Transverse colon (tissue), 4 donors: Measurements from ENCODE around the gene SORL1. TPM values are rescaled to one million over a fixed set of nuclear protein-coding genes. Genes with fewer than 3 reads are reported as not detected.

ENCODE experiments used
- DNase-seq: peaks from one replicate; pipeline ENCODE4 v3.0.0-alpha.2; 2019
- H3K27ac ChIP-seq, 4 donors: fragments of 200-600 bp; sonication (generic); 2 replicates each; pipeline ENCODE4 v1.5.1; 2016 to 2018; ENCODE audit warnings: inconsistent platforms in 4 of 4
- H3K27me3 ChIP-seq: fragments of 200-600 bp; sonication (generic); 2 replicates; pipeline ENCODE4 v1.5.1; 2017; ENCODE audit warnings: inconsistent platforms
- H3K36me3 ChIP-seq, 4 donors: fragments of 200-600 bp; sonication (generic); 2 replicates each; pipeline ENCODE4 v1.5.1; 2017 to 2019; ENCODE audit warnings: inconsistent platforms in 4 of 4
- H3K4me1 ChIP-seq, 4 donors: fragments of 200-600 bp; sonication (generic); 2 replicates each; pipeline ENCODE4 v1.5.1; 2017 to 2020; ENCODE audit warnings: inconsistent platforms in 4 of 4
- H3K4me3 ChIP-seq, 4 donors: fragments of 200-600 bp; sonication (generic); 1 replicate in 1 of 4; 2 replicates in 3 of 4; pipeline versions ENCODE4 v1.5.1 to v1.6.1; 2017 to 2019; ENCODE audit warnings: inconsistent platforms in 4 of 4
- H3K9me3 ChIP-seq, 2 donors: fragments of 200-600 bp; sonication (generic); 2 replicates each; pipeline ENCODE4 v1.5.1; 2017 to 2019; ENCODE audit warnings: inconsistent platforms in 2 of 2
- EP300 ChIP-seq: sonication (generic); formaldehyde crosslinking; IDR thresholded peaks from one replicate; pipeline ENCODE4 v1.6.1; 2017; ENCODE audit warnings: antibody characterized with exemption, low read depth
- POLR2A ChIP-seq: fragments of 450-650 bp; IDR thresholded peaks from one replicate; pipeline ENCODE4 v1.6.1; 2016; ENCODE audit warnings: antibody characterized with exemption, mild to moderate bottlenecking, moderate library complexity
- POLR2AphosphoS5 ChIP-seq, 3 donors: sonication (generic); formaldehyde crosslinking; IDR thresholded peaks; one replicate each; pipeline ENCODE4 v1.6.1; 2016; ENCODE audit warnings: antibody characterized with exemption in 3 of 3
- WGBS, 2 donors: methylation state at CpG; one replicate each; pipeline ENCODE4 v1.1.5; 2018; ENCODE audit warnings: low coverage in 1 of 2; 5-methylcytosine and 5-hydroxymethylcytosine counted together
- in situ Hi-C, 4 donors: fragments of 200-750 bp; cut with MboI; loops; one replicate each; pipeline versions ENCODE4 v1.15.0 to v1.15.1; 2017; ENCODE audit warnings: low sequenced_read_pairs in 3 of 4, low pct_ligation_motif_present in 1 of 4, low pct_unique_long_range_greater_than_20kb in 1 of 4
- intact Hi-C: fragments of 100-400 bp; cut with DNase I; formaldehyde crosslinking; loops from one replicate; pipeline ENCODE4 v1.15.1; 2023; ENCODE audit warnings: low total_unique reads
- total RNA-seq, 4 donors: library from RNA; depleted of rRNA; stranded (reverse); fragments of >200 nt; gene quantifications; one replicate each; pipeline ENCODE4 v1.1.0, GENCODE V29; 2016
- TF ChIP-seq, protein P1 (sequence below), 5 experiments: fragments of 200-600 bp in 3 of 5; fragments of 450-650 bp in 2 of 5; sonication (generic) in 3 of 5; IDR thresholded peaks; 1 replicate in 2 of 5; 2 replicates in 3 of 5; pipeline ENCODE4 v1.5.1; 2016 to 2017; ENCODE audit warnings: antibody characterized with exemption in 5 of 5, inconsistent platforms in 3 of 5, mild to moderate bottlenecking in 2 of 5, moderate library complexity in 1 of 5

The SORL1 gene
- total RNA-seq, 4 donors from 2014 or later, result 81.6 to 338 (median 129) TPM

DNA sequence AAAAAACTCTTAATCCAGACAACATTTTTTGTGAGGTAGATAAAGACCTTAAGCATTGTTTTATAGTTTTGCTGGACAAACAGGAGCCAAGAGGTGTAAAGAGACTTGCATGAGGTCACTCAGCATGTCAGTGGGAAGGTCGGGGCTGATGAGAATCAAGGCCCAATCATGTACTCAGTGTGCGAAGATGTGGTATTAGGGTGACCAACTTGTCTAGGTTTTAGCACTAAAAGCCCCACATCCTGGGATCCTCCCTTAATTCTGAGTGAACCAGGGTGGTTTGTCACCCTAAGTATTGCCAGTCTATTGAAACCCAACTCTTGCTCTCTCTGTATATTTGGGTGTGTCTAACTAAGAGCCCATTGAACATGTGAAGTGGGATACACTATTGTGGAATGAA lies 20.2 kb downstream of the SORL1 start:
- H3K27me3 ChIP-seq, result no peaks in the 10 kb centered on the region
- no peaks in the 10 kb centered on the region for H3K36me3 ChIP-seq
- in situ Hi-C loops, result no loop called here
- H3K27ac ChIP-seq, result no peak overlapping the region
- 90% methylated on average over 2 of the region's 2 CpGs; no CpG with 5 or more reads in 1 of the 2 donors for WGBS, 2 donors
- no peak overlapping the region for H3K4me3 ChIP-seq
- intact Hi-C loops, result no loop called here
- H3K4me1 ChIP-seq, result peaks cover 3 to 24% (median 6%) of the 10 kb centered on the region in 4 donors
- no peak for DNase-seq
- H3K9me3 ChIP-seq, result no peaks in the 10 kb centered on the region
- TF ChIP-seq POLR2A (no peak), POLR2AphosphoS5 (IDR thresholded peaks at IDR 0.05) (no peak), EP300 (no peak)
- TF ChIP-seq, protein P1, sequence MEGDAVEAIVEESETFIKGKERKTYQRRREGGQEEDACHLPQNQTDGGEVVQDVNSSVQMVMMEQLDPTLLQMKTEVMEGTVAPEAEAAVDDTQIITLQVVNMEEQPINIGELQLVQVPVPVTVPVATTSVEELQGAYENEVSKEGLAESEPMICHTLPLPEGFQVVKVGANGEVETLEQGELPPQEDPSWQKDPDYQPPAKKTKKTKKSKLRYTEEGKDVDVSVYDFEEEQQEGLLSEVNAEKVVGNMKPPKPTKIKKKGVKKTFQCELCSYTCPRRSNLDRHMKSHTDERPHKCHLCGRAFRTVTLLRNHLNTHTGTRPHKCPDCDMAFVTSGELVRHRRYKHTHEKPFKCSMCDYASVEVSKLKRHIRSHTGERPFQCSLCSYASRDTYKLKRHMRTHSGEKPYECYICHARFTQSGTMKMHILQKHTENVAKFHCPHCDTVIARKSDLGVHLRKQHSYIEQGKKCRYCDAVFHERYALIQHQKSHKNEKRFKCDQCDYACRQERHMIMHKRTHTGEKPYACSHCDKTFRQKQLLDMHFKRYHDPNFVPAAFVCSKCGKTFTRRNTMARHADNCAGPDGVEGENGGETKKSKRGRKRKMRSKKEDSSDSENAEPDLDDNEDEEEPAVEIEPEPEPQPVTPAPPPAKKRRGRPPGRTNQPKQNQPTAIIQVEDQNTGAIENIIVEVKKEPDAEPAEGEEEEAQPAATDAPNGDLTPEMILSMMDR (IDR thresholded peaks at IDR 0.05), result no peak

DNA sequence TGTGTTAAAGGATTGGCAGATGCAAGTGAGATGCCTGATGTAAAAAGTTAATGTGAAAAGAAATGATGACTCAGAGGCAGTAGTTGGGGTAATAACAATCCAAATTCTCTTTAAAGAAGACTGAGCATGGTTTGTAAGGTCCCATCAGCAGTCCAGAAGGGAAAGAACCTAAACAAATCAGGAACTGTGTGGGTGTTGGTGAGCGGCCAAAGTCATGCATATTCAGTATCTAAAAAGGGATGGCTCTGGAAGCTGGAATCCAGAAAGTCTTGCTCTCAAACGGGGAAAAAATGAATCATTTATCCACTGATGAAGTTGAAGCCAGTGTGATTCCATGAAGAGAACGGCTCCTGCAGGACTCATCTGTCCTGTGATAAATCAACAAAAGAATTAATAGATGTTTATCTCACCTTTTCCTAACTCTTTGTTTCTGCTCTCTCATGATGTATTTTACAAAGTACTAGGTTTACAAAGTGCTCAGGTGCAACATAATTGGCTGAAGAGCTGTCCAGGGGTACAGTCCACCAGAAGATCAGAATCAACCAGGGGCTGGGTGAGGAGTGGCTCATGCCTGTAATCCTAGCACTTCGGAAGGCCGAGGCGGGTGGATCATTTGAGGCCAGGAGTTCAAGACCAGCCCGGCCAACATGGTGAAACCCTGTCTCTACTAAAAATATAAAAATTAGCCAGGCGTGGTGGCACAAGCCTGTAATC lies 21.1 kb downstream of the SORL1 start:
- intact Hi-C loops (no loop called here), in situ Hi-C loops (no loop called here)
- Histone ChIP-seq H3K4me1 (peaks cover 0 to 15% (median 3%) of the 10 kb centered on the region in 4 donors), H3K9me3 (no peaks in the 10 kb centered on the region), H3K27me3 (no peaks in the 10 kb centered on the region), H3K36me3 (no peaks in the 10 kb centered on the region), H3K27ac (no peak overlapping the region), H3K4me3 (no peak overlapping the region)
- 82% methylated on average over 7 to 8 of the region's 8 CpGs for WGBS, 2 donors
- no peak for TF ChIP-seq EP300
- no peak for TF ChIP-seq POLR2AphosphoS5 (IDR thresholded peaks at IDR 0.05)
- TF ChIP-seq, protein P1 (IDR thresholded peaks at IDR 0.05), result no peak
- TF ChIP-seq POLR2A, result no peak
- DNase-seq, result no peak

DNA sequence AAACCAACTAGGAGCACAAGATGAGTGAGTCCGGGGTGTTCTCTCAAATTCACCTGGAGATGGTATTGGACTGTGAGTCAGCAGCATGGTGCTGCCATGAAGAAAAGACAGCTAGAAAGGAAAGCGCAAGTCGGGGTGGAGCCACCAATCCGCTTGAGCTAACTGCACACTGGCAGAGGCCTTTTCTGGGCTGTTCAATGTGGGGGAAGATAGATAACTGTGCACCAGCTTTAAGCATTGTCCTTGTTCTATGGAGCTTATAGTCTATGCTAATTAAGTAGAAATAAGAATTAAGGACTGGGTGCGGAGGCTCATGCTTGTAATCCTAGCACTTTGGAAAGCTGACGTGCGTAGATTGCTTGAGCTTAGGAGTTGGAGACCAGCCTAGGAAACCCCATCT lies 22.6 kb downstream of the SORL1 start:
- WGBS, 2 donors, result 83 to 96% methylated on average over 1 to 7 of the region's 7 CpGs
- Histone ChIP-seq H3K27me3 (no peaks in the 10 kb centered on the region), H3K4me1 (peaks cover 0 to 11% (median 3%) of the 10 kb centered on the region in 4 donors), H3K27ac (no peak overlapping the region), H3K4me3 (no peak overlapping the region), H3K36me3 (no peaks in the 10 kb centered on the region), H3K9me3 (no peaks in the 10 kb centered on the region)
- intact Hi-C loops (no loop called here), in situ Hi-C loops (no loop called here)
- no peak for DNase-seq
- TF ChIP-seq POLR2AphosphoS5 (IDR thresholded peaks at IDR 0.05) (no peak), POLR2A (no peak), EP300 (no peak)
- TF ChIP-seq, protein P1 (IDR thresholded peaks at IDR 0.05), result no peak

DNA sequence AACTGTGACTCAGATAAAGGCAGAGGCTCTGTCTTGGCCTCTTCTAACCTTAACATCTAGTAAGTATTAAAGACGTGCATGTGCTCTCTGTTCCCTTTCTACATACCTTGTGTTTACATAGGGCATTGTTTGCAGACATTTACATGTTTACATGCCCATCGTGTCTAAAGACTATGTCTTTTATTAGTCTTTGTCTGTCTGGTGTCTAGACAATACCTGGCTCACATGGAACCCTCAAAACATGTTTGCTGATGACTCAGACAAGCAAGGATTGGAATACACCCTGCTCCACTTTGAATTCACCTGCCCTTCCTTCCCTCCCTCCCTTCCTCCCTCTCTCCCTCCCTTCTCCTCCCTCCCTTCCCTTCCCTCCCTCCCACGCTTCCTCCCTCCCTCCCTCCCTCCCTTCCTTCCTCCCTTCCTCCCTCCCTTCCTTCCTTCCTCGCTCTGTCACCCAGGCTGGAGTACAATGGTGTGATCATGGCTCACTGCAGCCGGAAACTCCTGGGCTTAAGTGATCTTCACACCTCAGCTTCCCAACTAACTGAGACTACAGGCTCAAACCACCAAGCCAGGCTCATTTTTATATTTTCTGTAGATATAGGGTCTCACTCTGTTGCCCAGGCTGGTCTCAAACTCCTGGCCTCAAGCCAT lies 24.4 kb downstream of the SORL1 start:
- 39 to 51% methylated on average over 2 to 5 of the region's 5 CpGs for WGBS, 2 donors
- no peaks in the 10 kb centered on the region for H3K36me3 ChIP-seq
- H3K27me3 ChIP-seq, result no peaks in the 10 kb centered on the region
- intact Hi-C loops (no loop called here), in situ Hi-C loops (no loop called here)
- DNase-seq, result no peak
- TF ChIP-seq EP300, result no peak
- peak in 1 of 3 donors; percentile 8 for TF ChIP-seq POLR2AphosphoS5 (IDR thresholded peaks at IDR 0.05)
- TF ChIP-seq POLR2A, result no peak
- H3K27ac ChIP-seq, result peak overlapping the region in 2 of 4 donors; percentile 26 to 39
- peaks cover 0 to 11% (median 3%) of the 10 kb centered on the region in 4 donors for H3K4me1 ChIP-seq
- H3K9me3 ChIP-seq, result no peaks in the 10 kb centered on the region
- no peak overlapping the region for H3K4me3 ChIP-seq
